Measurements from ENCODE around the gene NOTCH2.
"Not testable (repeated sequence)": the region's sequence is repeated elsewhere in the genome, so short reads cannot be mapped to it uniquely, and the experiment has no call there.

- not testable (repeated sequence) for TF ChIP-seq CTCF (conservative IDR thresholded peaks at IDR 0.05); EZH2 (IDR thresholded peaks at IDR 0.05; ENCODE audit: low read depth)
Measured at GRCh38 chr1:120117371-120118177, 48.1 kb upstream of the NOTCH2 start.

Measured in PC-9 (cell line).